Esophagus muscularis mucosa (tissue), 4 donors: ENCODE results near the gene GPC6. TPM values are rescaled to one million over a fixed set of nuclear protein-coding genes. Genes with fewer than 3 reads are reported as not detected.

Experiments
- DNase-seq: peaks from one replicate; pipeline ENCODE4 v3.0.0-alpha.2; 2017; ENCODE audit errors: extremely low spot score
- H3K27ac ChIP-seq, 4 donors: fragments of 200-600 bp; sonication (generic); replicated peaks in 1 of 4; 1 replicate in 3 of 4; 2 replicates in 1 of 4; pipeline ENCODE4 v1.5.1; 2016 to 2019; ENCODE audit warnings: mild to moderate bottlenecking in 1 of 4
- H3K27me3 ChIP-seq, 4 donors: fragments of 200-600 bp; sonication (generic); one replicate each; pipeline versions ENCODE4 v1.5.1 to v1.6.0; 2016 to 2019
- H3K36me3 ChIP-seq, 4 donors: fragments of 200-600 bp; sonication (generic); one replicate each; pipeline ENCODE4 v1.5.1; 2016 to 2019
- H3K4me1 ChIP-seq, 4 donors: fragments of 200-600 bp; sonication (generic); one replicate each; pipeline ENCODE4 v1.5.1; 2016 to 2019
- H3K4me3 ChIP-seq, 4 donors: fragments of 200-600 bp; sonication (generic); 1 replicate in 2 of 4; 2 replicates in 2 of 4; pipeline ENCODE4 v1.5.1; 2016 to 2019; ENCODE audit warnings: mild to moderate bottlenecking in 4 of 4, moderate library complexity in 1 of 4
- H3K9me3 ChIP-seq, 4 donors: fragments of 200-600 bp; sonication (generic); 1 replicate in 3 of 4; 2 replicates in 1 of 4; pipeline ENCODE4 v1.5.1; 2016 to 2019
- EP300 ChIP-seq: sonication (generic); formaldehyde crosslinking; IDR thresholded peaks from one replicate; pipeline ENCODE4 v1.6.1; 2017; ENCODE audit warnings: antibody characterized with exemption
- POLR2A ChIP-seq: fragments of 450-650 bp; IDR thresholded peaks from one replicate; pipeline ENCODE4 v1.6.1; 2017; ENCODE audit warnings: antibody characterized with exemption, moderate library complexity, mild to moderate bottlenecking, low read depth
- POLR2AphosphoS5 ChIP-seq, 2 donors: sonication (generic); formaldehyde crosslinking; IDR thresholded peaks; one replicate each; pipeline ENCODE4 v1.6.1; 2017; ENCODE audit warnings: antibody characterized with exemption in 2 of 2
- WGBS: methylation state at CpG from one replicate; pipeline ENCODE4 v1.1.5; 2018; 5-methylcytosine and 5-hydroxymethylcytosine counted together
- intact Hi-C: fragments of 100-400 bp; cut with DNase I; formaldehyde crosslinking; loops from one replicate; pipeline ENCODE4 v1.15.1; 2023
- total RNA-seq, 4 donors: library from RNA; depleted of rRNA; stranded (reverse); fragments of >200 nt; gene quantifications; one replicate each; pipeline versions ENCODE4 v1.1.0 to v1.2.1, GENCODE V29; 2016
- TF ChIP-seq, protein P1 (sequence below), 3 experiments: fragments of 200-600 bp in 2 of 3; fragments of 450-650 bp in 1 of 3; sonication (generic) in 2 of 3; IDR thresholded peaks; one replicate each; pipeline ENCODE4 v1.5.1; 2017 to 2019; ENCODE audit warnings: antibody characterized with exemption in 3 of 3, mild to moderate bottlenecking in 2 of 3, moderate library complexity in 1 of 3

The GPC6 gene
- total RNA-seq, 4 donors from 2014 or later: 6.5 to 17.2 (median 13.5) TPM

DNA sequence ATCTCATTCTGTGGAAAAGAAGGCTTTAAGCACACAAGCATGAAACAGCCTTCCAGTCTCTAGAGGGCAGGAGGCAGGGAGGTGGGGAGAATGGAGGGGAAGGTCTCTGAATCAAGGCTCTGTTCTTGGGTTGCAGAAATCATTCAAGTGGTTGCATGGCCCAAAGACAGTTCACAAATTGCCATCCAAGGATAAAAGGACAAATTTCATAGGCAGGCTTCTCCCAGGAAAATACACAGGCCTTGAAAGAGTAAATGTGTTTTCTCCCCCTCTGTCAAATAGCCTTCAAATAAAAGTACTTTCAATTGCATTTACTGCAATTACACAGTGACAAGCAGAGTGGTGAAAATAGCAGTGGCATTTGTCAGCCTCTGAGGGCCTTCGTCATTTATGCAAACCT, 802.0 kb downstream of the GPC6 start:
- WGBS: 80% methylated on average over 1 of the region's 1 CpG
- peaks cover 0 to 4% (median 1%) of the 10 kb centered on the region in 4 donors for H3K4me1 ChIP-seq
- TF ChIP-seq, protein P1, sequence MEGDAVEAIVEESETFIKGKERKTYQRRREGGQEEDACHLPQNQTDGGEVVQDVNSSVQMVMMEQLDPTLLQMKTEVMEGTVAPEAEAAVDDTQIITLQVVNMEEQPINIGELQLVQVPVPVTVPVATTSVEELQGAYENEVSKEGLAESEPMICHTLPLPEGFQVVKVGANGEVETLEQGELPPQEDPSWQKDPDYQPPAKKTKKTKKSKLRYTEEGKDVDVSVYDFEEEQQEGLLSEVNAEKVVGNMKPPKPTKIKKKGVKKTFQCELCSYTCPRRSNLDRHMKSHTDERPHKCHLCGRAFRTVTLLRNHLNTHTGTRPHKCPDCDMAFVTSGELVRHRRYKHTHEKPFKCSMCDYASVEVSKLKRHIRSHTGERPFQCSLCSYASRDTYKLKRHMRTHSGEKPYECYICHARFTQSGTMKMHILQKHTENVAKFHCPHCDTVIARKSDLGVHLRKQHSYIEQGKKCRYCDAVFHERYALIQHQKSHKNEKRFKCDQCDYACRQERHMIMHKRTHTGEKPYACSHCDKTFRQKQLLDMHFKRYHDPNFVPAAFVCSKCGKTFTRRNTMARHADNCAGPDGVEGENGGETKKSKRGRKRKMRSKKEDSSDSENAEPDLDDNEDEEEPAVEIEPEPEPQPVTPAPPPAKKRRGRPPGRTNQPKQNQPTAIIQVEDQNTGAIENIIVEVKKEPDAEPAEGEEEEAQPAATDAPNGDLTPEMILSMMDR (IDR thresholded peaks at IDR 0.05): no peak
- no peak for TF ChIP-seq POLR2A
- no peak for TF ChIP-seq POLR2AphosphoS5 (IDR thresholded peaks at IDR 0.05)
- no peak for TF ChIP-seq EP300
- intact Hi-C loops: no loop called here
- no peaks in the 10 kb centered on the region for H3K9me3 ChIP-seq
- H3K4me3 ChIP-seq: no peak overlapping the region
- no peaks in the 10 kb centered on the region for H3K27me3 ChIP-seq
- DNase-seq: no peak
- no peak overlapping the region for H3K27ac ChIP-seq
- H3K36me3 ChIP-seq: no peaks in the 10 kb centered on the region

DNA sequence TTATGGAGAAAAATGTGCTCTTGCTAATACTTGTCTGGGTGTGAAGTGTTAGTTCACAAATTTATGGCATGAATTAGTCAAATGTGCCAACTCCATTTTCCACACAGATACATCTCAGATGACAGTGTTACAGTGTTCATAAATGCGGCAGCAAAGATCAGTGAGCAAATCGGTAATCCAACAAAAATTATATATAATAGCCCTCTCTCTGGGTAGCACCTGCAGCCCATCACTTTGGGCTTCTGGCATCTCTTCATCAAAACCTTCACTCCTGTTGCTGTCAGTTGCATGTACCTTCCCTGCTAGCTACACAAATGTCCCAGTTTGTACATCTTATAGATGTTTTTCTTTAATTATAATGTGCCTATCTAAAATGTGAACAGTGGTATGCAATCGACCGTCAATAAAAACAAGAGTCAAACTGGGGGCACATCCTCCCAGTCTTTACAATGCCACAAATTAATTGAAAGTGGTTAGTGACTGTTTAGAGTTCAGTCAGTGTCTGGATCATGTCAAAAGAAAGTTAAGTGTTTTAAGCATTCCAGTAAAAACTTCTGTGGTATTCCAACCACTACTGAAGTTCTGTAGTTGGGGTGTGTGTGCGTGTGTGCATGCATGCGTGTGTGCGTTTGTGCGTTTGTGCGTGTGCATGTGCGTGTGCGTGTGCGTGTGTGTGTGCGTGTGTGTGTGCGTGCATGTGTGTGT, 804.0 kb downstream of the GPC6 start:
- WGBS: 91% methylated on average over 14 of the region's 14 CpGs
- H3K27ac ChIP-seq: no peak overlapping the region
- H3K4me3 ChIP-seq: no peak overlapping the region
- H3K4me1 ChIP-seq: peaks cover 0 to 6% (median 2%) of the 10 kb centered on the region in 4 donors
- no peaks in the 10 kb centered on the region for H3K36me3 ChIP-seq
- H3K9me3 ChIP-seq: no peaks in the 10 kb centered on the region
- DNase-seq: no peak
- intact Hi-C loops: no loop called here
- no peaks in the 10 kb centered on the region for H3K27me3 ChIP-seq
- TF ChIP-seq EP300 (no peak), POLR2A (no peak), POLR2AphosphoS5 (IDR thresholded peaks at IDR 0.05) (no peak)
- TF ChIP-seq, protein P1 (IDR thresholded peaks at IDR 0.05): no peak

DNA sequence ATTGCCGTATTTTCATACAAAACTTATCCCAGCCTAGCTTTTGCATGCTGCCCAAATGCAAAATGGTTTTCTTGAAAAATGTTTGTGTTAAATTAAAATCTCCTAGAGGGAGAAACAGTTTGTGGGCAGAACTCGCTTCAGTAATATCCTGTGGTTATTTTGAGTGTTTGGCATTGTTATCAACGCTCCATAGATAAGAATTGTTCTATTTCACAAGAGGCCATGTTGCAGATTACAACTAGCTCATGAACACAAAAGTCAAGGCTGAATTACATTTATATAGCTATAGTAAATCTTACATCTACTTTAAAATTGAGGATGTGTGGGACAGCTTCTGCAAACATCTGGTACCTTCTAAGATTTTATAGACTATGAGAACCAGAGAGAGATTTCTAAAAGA, 805.0 kb downstream of the GPC6 start:
- Histone ChIP-seq H3K4me3 (no peak overlapping the region), H3K4me1 (peaks cover 0 to 6% (median 2%) of the 10 kb centered on the region in 4 donors), H3K9me3 (no peaks in the 10 kb centered on the region), H3K27ac (no peak overlapping the region), H3K36me3 (no peaks in the 10 kb centered on the region), H3K27me3 (no peaks in the 10 kb centered on the region)
- DNase-seq: no peak
- WGBS: 78% methylated on average over 3 of the region's 3 CpGs
- TF ChIP-seq EP300 (no peak), POLR2AphosphoS5 (IDR thresholded peaks at IDR 0.05) (no peak), POLR2A (no peak)
- TF ChIP-seq, protein P1 (IDR thresholded peaks at IDR 0.05): no peak
- intact Hi-C loops: no loop called here

DNA sequence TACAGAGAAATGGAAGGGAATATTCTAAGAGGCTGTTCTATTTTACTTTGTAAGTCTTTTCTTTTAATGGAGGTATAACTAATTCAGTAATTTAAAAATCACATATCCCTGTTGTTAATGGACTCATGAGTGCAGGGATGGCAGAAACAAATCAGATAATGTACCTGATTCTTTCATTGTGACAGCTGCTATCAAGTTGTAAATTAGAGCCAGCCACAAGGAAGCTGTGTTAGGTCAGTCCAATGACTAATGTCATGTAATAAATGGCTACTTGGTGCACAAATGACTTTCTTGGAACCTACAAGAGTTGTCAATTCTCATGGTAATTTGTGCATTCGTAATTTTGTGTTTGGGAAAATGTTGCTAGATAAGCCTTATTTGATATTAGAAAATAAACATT, 806.5 kb downstream of the GPC6 start:
- DNase-seq: no peak
- Histone ChIP-seq H3K36me3 (no peaks in the 10 kb centered on the region), H3K4me3 (no peak overlapping the region), H3K9me3 (no peaks in the 10 kb centered on the region), H3K4me1 (peaks cover 0 to 6% (median 2%) of the 10 kb centered on the region in 4 donors), H3K27me3 (no peaks in the 10 kb centered on the region), H3K27ac (no peak overlapping the region)
- 91% methylated on average over 1 of the region's 1 CpG for WGBS
- intact Hi-C loops: no loop called here
- TF ChIP-seq POLR2AphosphoS5 (IDR thresholded peaks at IDR 0.05) (no peak), POLR2A (no peak), EP300 (no peak)
- TF ChIP-seq, protein P1 (IDR thresholded peaks at IDR 0.05): no peak
